Fibroblast of lung (primary cell): ENCODE data around the gene GPR34.

Experiments
- EZH2 ChIP-seq: IDR thresholded peaks from 2 replicates; pipeline ENCODE4 v1.5.1; 2012; ENCODE audit warnings: low read length, control low read depth, mild to moderate bottlenecking; ENCODE audit errors: missing control alignments
- TF ChIP-seq, protein P1 (sequence below), 2 donors: IDR thresholded peaks in 1 of 2; conservative IDR thresholded peaks in 1 of 2; 1 replicate in 1 of 2; 2 replicates in 1 of 2; pipeline ENCODE4 v1.5.1; 2011 to 2012; ENCODE audit warnings: low read length in 2 of 2, control low read depth in 1 of 2, inconsistent platforms in 1 of 2, low read depth in 1 of 2, mild to moderate bottlenecking in 1 of 2

DNA sequence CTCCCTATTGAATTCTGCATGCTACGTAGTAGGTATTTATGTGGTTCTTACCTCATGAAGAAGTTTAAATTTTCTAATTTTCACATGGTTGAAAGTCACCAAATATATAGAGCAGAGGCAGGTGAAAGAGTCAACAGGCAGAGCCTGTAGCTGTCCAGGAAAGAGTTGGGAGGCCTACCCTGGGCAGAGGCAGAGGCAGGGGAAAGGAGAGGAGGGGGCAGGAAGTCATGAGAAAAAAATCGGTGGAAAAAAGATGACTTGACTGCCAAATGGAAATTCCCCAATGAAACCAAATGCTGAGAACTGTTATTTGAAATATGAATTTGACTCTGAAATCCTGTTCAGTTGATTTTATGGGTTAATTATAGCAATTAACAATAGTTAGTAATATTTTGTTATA is 23.1 kb upstream of the GPR34 start:
- TF ChIP-seq, protein P1, sequence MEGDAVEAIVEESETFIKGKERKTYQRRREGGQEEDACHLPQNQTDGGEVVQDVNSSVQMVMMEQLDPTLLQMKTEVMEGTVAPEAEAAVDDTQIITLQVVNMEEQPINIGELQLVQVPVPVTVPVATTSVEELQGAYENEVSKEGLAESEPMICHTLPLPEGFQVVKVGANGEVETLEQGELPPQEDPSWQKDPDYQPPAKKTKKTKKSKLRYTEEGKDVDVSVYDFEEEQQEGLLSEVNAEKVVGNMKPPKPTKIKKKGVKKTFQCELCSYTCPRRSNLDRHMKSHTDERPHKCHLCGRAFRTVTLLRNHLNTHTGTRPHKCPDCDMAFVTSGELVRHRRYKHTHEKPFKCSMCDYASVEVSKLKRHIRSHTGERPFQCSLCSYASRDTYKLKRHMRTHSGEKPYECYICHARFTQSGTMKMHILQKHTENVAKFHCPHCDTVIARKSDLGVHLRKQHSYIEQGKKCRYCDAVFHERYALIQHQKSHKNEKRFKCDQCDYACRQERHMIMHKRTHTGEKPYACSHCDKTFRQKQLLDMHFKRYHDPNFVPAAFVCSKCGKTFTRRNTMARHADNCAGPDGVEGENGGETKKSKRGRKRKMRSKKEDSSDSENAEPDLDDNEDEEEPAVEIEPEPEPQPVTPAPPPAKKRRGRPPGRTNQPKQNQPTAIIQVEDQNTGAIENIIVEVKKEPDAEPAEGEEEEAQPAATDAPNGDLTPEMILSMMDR (conservative IDR thresholded peaks at IDR 0.05 in 1 of 2, IDR thresholded peaks at IDR 0.05 in 1 of 2; ENCODE audit: low read depth in 1 of 2, low read length in 2 of 2), result no peak
- no peak for TF ChIP-seq EZH2
